T-helper 2 cell (primary cell): ENCODE results near the gene TANGO6.
A peak's percentile ranks its signal among the peaks of the same experiment; 100 is the strongest.
"Not testable (repeated sequence)": the region's sequence is repeated elsewhere in the genome, so short reads cannot be mapped to it uniquely, and the experiment has no call there.

Experiments used
- DNase-seq, 5 experiments: peaks; one replicate each; pipeline versions ENCODE4 v3.0.0 to v3.0.0-alpha.2; 2012 to 2022

The TANGO6 gene

GRCh38 chr16:69123910-69124309 is 280.6 kb downstream of the TANGO6 start:
- peak in 4 of 5 experiments; percentile 35 to 78 (median 48) for DNase-seq

- DNase-seq = not testable (repeated sequence)
Measured at GRCh38 chr16:69124406-69124805, 281.1 kb downstream of the TANGO6 start.

GRCh38 chr16:69124961-69125360 is 281.6 kb downstream of the TANGO6 start:
- not testable (repeated sequence) for DNase-seq

GRCh38 chr16:69126221-69126620 is 282.9 kb downstream of the TANGO6 start:
- DNase-seq = no peak

GRCh38 chr16:69126801-69127200 is 283.5 kb downstream of the TANGO6 start:
- not testable (repeated sequence) for DNase-seq

- no peak for DNase-seq
Measured at GRCh38 chr16:69127966-69128510, 284.7 kb downstream of the TANGO6 start.

GRCh38 chr16:69130461-69130860 is 287.1 kb downstream of the TANGO6 start:
- DNase-seq = no peak

GRCh38 chr16:69131167-69131838 is 288.0 kb downstream of the TANGO6 start:
- peak in 1 of 5 experiments; percentile 23 for DNase-seq

- peak; percentile 54 to 80 (median 63) for DNase-seq
Measured at GRCh38 chr16:69131839-69132423, 288.6 kb downstream of the TANGO6 start.

GRCh38 chr16:69132424-69133252 is 289.3 kb downstream of the TANGO6 start, which contains the start of the genes CHTF8 and UTP4:
TSS of gene CHTF8 (minus strand) at chr16:69132588. CDS start at chr16:69121458, 11,130 bp downstream.
TSS of gene UTP4 (plus strand) at chr16:69132649. CDS start at chr16:69133460, 811 bp downstream.
- DNase-seq = peak; percentile 77 to 94 (median 80)

- DNase-seq = peak in 1 of 5 experiments; percentile 73
Measured at GRCh38 chr16:69133373-69133954, 290.1 kb downstream of the TANGO6 start.
